BLaER1 treated with 17β-estradiol and CSF1 and Interleukin-3, amounts not matched to agents 10 nM and 100 nM (cell line): ENCODE results near the gene GNMT.

ENCODE experiments used
- H3K27ac ChIP-seq, 11 experiments: shearing (Covaris generic); formaldehyde crosslinking; 2 replicates each; pipeline ENCODE4 v1.8.1; 2022
- H3K27me3 ChIP-seq, 11 experiments: shearing (Covaris generic); formaldehyde crosslinking; 2 replicates each; pipeline ENCODE4 v1.8.1; 2022
- H3K36me3 ChIP-seq, 11 experiments: shearing (Covaris generic); formaldehyde crosslinking; 2 replicates each; pipeline ENCODE4 v1.8.1; 2022
- H3K4me1 ChIP-seq, 10 experiments: shearing (Covaris generic); formaldehyde crosslinking; 2 replicates each; pipeline ENCODE4 v1.8.1; 2022
- H3K4me2 ChIP-seq, 11 experiments: shearing (Covaris generic); formaldehyde crosslinking; 2 replicates each; pipeline ENCODE4 v1.8.1; 2022
- H3K4me3 ChIP-seq, 10 experiments: shearing (Covaris generic); formaldehyde crosslinking; 2 replicates each; pipeline ENCODE4 v1.8.1; 2022
- H3K9ac ChIP-seq, 11 experiments: shearing (Covaris generic); formaldehyde crosslinking; 2 replicates each; pipeline ENCODE4 v1.8.1; 2022
- H3K9me3 ChIP-seq, 11 experiments: shearing (Covaris generic); formaldehyde crosslinking; replicated peaks in 1 of 11; 2 replicates each; pipeline ENCODE4 v1.8.1; 2022
- H4K20me1 ChIP-seq, 11 experiments: shearing (Covaris generic); formaldehyde crosslinking; 2 replicates each; pipeline ENCODE4 v1.8.1; 2022
- Cebpa-rat ChIP-seq, 11 experiments: shearing (Covaris generic); IDR thresholded peaks; 2 replicates each; pipeline ENCODE4 v1.8.1; 2022

GNMT gene

GRCh38 chr6:43007126-43007525, 46.6 kb downstream of the GNMT start:
- no peak for TF ChIP-seq Cebpa-rat (IDR thresholded peaks at IDR 0.05)
- H3K4me1 ChIP-seq: peaks cover 5 to 22% (median 11%) of the 10 kb centered on the region in 10 experiments; a peak in 19 of 20 replicates
- peaks cover 65 to 99% (median 84%) of the 10 kb centered on the region in 11 experiments for H3K36me3 ChIP-seq
- peak overlapping the region in 3 of 11 experiments; percentile 4 to 29 (median 22); a peak in 1 of 22 replicates for H3K9ac ChIP-seq
- H3K4me3 ChIP-seq: no peak overlapping the region
- peaks cover 0 to 64% (median 10%) of the 10 kb centered on the region in 11 experiments; a peak in 10 of 22 replicates for H4K20me1 ChIP-seq
- H3K9me3 ChIP-seq: no peaks in the 10 kb centered on the region
- H3K27me3 ChIP-seq: no peaks in the 10 kb centered on the region
- H3K27ac ChIP-seq: no peak overlapping the region
- no peak overlapping the region for H3K4me2 ChIP-seq

- Histone ChIP-seq H3K9me3 (no peaks in the 10 kb centered on the region), H3K9ac (peak overlapping the region in 4 of 11 experiments; percentile 25 to 34 (median 30); a peak in 3 of 22 replicates), H3K4me1 (peaks cover 16 to 25% (median 21%) of the 10 kb centered on the region in 10 experiments), H3K27me3 (no peaks in the 10 kb centered on the region), H3K27ac (no peak overlapping the region), H3K4me2 (no peak overlapping the region), H4K20me1 (peaks cover 0 to 66% (median 9%) of the 10 kb centered on the region in 11 experiments; a peak in 10 of 22 replicates), H3K4me3 (no peak overlapping the region), H3K36me3 (peaks cover 68 to 86% (median 77%) of the 10 kb centered on the region in 11 experiments)
- no peak for TF ChIP-seq Cebpa-rat (IDR thresholded peaks at IDR 0.05)
Measured at GRCh38 chr6:43009124-43009523, 48.6 kb downstream of the GNMT start.

GRCh38 chr6:43011207-43011606, 50.7 kb downstream of the GNMT start:
- Histone ChIP-seq H3K27ac (no peak overlapping the region), H3K36me3 (peaks cover 61 to 67% (median 63%) of the 10 kb centered on the region in 11 experiments), H3K27me3 (no peaks in the 10 kb centered on the region), H3K4me1 (peaks cover 34 to 42% (median 37%) of the 10 kb centered on the region in 10 experiments), H3K4me2 (peak overlapping the region in 4 of 11 experiments; percentile 10 to 97 (median 94); a peak in 5 of 22 replicates), H3K4me3 (no peak overlapping the region), H3K9me3 (no peaks in the 10 kb centered on the region), H4K20me1 (peaks cover 4 to 74% (median 18%) of the 10 kb centered on the region in 11 experiments; a peak in 13 of 22 replicates), H3K9ac (peak overlapping the region in 9 of 11 experiments; percentile 51 to 90 (median 85); a peak in 14 of 22 replicates)
- TF ChIP-seq Cebpa-rat (IDR thresholded peaks at IDR 0.05): no peak

GRCh38 chr6:43012364-43012763, 51.8 kb downstream of the GNMT start:
- Histone ChIP-seq H3K9ac (peak overlapping the region; percentile 77 to 90 (median 84)), H3K4me2 (peak overlapping the region; percentile 83 to 100 (median 95)), H3K36me3 (peaks cover 55 to 62% (median 60%) of the 10 kb centered on the region in 11 experiments), H4K20me1 (peaks cover 8 to 76% (median 29%) of the 10 kb centered on the region in 11 experiments; a peak in 18 of 22 replicates), H3K27me3 (no peaks in the 10 kb centered on the region), H3K27ac (peak overlapping the region in 8 of 11 experiments; percentile 29 to 82 (median 70); a peak in 12 of 22 replicates), H3K4me1 (peaks cover 45 to 54% (median 49%) of the 10 kb centered on the region in 10 experiments), H3K9me3 (no peaks in the 10 kb centered on the region), H3K4me3 (peak overlapping the region; percentile 73 to 89 (median 83); a peak in 19 of 20 replicates)
- no peak for TF ChIP-seq Cebpa-rat (IDR thresholded peaks at IDR 0.05)

GRCh38 chr6:43013097-43013842, 52.7 kb downstream of the GNMT start:
- Histone ChIP-seq H3K9me3 (no peaks in the 10 kb centered on the region), H3K4me3 (peak overlapping the region; percentile 73 to 89 (median 83)), H3K36me3 (peaks cover 55 to 62% (median 60%) of the 10 kb centered on the region in 11 experiments), H3K27ac (peak overlapping the region; percentile 46 to 82 (median 73); a peak in 21 of 22 replicates), H3K27me3 (no peaks in the 10 kb centered on the region), H3K4me1 (peaks cover 45 to 60% (median 54%) of the 10 kb centered on the region in 10 experiments), H4K20me1 (peaks cover 8 to 73% (median 31%) of the 10 kb centered on the region in 11 experiments; a peak in 18 of 22 replicates), H3K9ac (peak overlapping the region; percentile 77 to 90 (median 84)), H3K4me2 (peak overlapping the region; percentile 83 to 100 (median 95))
- no peak for TF ChIP-seq Cebpa-rat (IDR thresholded peaks at IDR 0.05)
